Sigmoid colon (tissue), 7 donors: Measurements from ENCODE around the gene SNAI3. TPM values are rescaled to one million over a fixed set of nuclear protein-coding genes. Genes with fewer than 3 reads are reported as not detected.

Experiments used
- DNase-seq: peaks from one replicate; pipeline ENCODE4 v3.0.0-alpha.2; 2019
- H3K27ac ChIP-seq, 4 donors: fragments of 200-600 bp; sonication (generic); one replicate each; pipeline ENCODE4 v1.5.1; 2016 to 2019; ENCODE audit warnings: mild to moderate bottlenecking in 1 of 4
- H3K27me3 ChIP-seq, 3 donors: fragments of 200-600 bp; sonication (generic); one replicate each; pipeline ENCODE4 v1.5.1; 2019; ENCODE audit warnings: mild to moderate bottlenecking in 1 of 3
- H3K36me3 ChIP-seq, 4 donors: fragments of 200-600 bp; sonication (generic); one replicate each; pipeline ENCODE4 v1.5.1; 2016 to 2019
- H3K4me1 ChIP-seq, 4 donors: fragments of 200-600 bp; sonication (generic); one replicate each; pipeline ENCODE4 v1.5.1; 2017 to 2019
- H3K4me3 ChIP-seq, 4 donors: fragments of 200-600 bp; sonication (generic); one replicate each; pipeline ENCODE4 v1.5.1; 2017 to 2019; ENCODE audit warnings: mild to moderate bottlenecking in 2 of 4, moderate library complexity in 1 of 4
- H3K9me3 ChIP-seq, 4 donors: fragments of 200-600 bp in 3 of 4; sonication (generic) in 3 of 4; one replicate each; pipeline versions ENCODE4 v1.5.1 to v1.6.1; 2013 to 2019
- EP300 ChIP-seq, 4 donors: sonication (generic); formaldehyde crosslinking; IDR thresholded peaks; one replicate each; pipeline ENCODE4 v1.6.1; 2017; ENCODE audit warnings: antibody characterized with exemption in 4 of 4
- POLR2A ChIP-seq, 2 donors: fragments of 450-650 bp; IDR thresholded peaks; one replicate each; pipeline ENCODE4 v1.6.1; 2016; ENCODE audit warnings: antibody characterized with exemption in 2 of 2, mild to moderate bottlenecking in 2 of 2, moderate library complexity in 2 of 2
- POLR2AphosphoS5 ChIP-seq, 4 donors: sonication (generic); formaldehyde crosslinking; IDR thresholded peaks; one replicate each; pipeline ENCODE4 v1.6.1; 2017; ENCODE audit warnings: antibody characterized with exemption in 4 of 4
- WGBS, 2 donors: extraction: QIAGEN DNeasy Blood & Tissue Kit; methylation state at CpG; one replicate each; pipeline ENCODE4 v1.1.7; 2013; 5-methylcytosine and 5-hydroxymethylcytosine counted together
- intact Hi-C: fragments of 100-400 bp; cut with DNase I; formaldehyde crosslinking; loops from one replicate; pipeline ENCODE4 v1.15.1; 2023
- polyA plus RNA-seq, 3 donors: library from polyadenylated mRNA; stranded (reverse); fragments of 200-250 nt; gene quantifications; one replicate each; pipeline ENCODE4 v1.2.3, GENCODE V29; 2013
- total RNA-seq, 4 donors: library from RNA; depleted of rRNA; stranded (reverse); fragments of >200 nt; gene quantifications; one replicate each; pipeline ENCODE4 v1.1.0, GENCODE V29; 2016
- TF ChIP-seq, protein P1 (sequence below), 4 experiments: fragments of 450-650 bp in 3 of 4; fragments of 200-600 bp in 1 of 4; IDR thresholded peaks; one replicate each; pipeline ENCODE4 v1.5.1; 2016 to 2019; ENCODE audit warnings: antibody characterized with exemption in 4 of 4, mild to moderate bottlenecking in 3 of 4, moderate library complexity in 2 of 4
- donor health status: healthy with polysubstance abuse.
- donor health status: Bipolar disorder and iron deficiency.
- donor health status: healthy.

SNAI3 gene
- total and polyA plus RNA-seq, 7 donors = 0.46 to 3.0 (median 0.71) TPM; not detected in 2

- peak within 1 kb of the TSS; percentile 63 to 99 (median 78) for H3K4me3 ChIP-seq
- intact Hi-C loops = no loop called here
- no peaks in the 10 kb centered on the region for H3K9me3 ChIP-seq
- WGBS, 2 donors = 0 to 1% methylated on average over 86 of the region's 86 CpGs
- H3K27me3 ChIP-seq = no peaks in the 10 kb centered on the region
- peak; percentile 95 for DNase-seq
- H3K36me3 ChIP-seq = peaks cover 0 to 5% (median 0%) of the 10 kb centered on the region in 4 donors
- TF ChIP-seq POLR2A (IDR thresholded peaks at IDR 0.05) (no peak), POLR2AphosphoS5 (IDR thresholded peaks at IDR 0.05) (peak; percentile 48 to 82 (median 76))
- H3K27ac ChIP-seq = peak within 1 kb of the TSS; percentile 78 to 95 (median 86)
- H3K4me1 ChIP-seq = peaks cover 0 to 51% (median 34%) of the 10 kb centered on the region in 4 donors
Measured at GRCh38 chr16:88706229-88706964, 20.1 kb upstream of the SNAI3 start, which contains the start of the genes CTU2 and RNF166. CTU2 (plus strand) TSS chr16:88706503; CDS start chr16:88706531, 28 bp downstream. RNF166 (minus strand) TSS chr16:88706408; CDS start chr16:88706325, 83 bp downstream.

DNA sequence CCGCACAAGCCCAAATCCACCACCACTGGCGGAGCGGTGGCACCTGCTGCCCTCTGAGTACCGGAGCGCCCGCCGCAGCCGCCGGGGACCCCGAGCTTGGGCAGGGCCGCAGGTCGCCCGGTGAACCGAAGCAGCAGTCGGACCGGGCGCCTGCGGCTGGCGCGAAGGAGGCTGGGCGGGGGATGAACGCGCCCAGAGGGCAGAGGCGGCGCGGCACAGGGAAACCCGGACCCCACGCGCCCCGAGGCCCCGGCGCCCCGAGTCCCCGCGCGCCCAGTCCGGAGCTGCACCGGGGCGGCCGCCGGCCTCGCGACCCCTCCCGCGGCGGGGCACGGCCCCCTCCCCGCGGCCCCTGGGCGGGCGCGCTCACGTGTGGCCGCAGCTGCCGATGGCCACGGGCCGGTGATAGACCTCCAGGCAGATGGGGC is 19.5 kb upstream of the SNAI3 start:
- peak overlapping the region; percentile 78 to 95 (median 86) for H3K27ac ChIP-seq
- peak overlapping the region; percentile 63 to 99 (median 78) for H3K4me3 ChIP-seq
- intact Hi-C loops = no loop called here
- no peak for DNase-seq
- H3K36me3 ChIP-seq = peaks cover 0 to 6% (median 0%) of the 10 kb centered on the region in 4 donors
- no peaks in the 10 kb centered on the region for H3K9me3 ChIP-seq
- TF ChIP-seq EP300 (IDR thresholded peaks at IDR 0.05) = no peak
- TF ChIP-seq, protein P1, sequence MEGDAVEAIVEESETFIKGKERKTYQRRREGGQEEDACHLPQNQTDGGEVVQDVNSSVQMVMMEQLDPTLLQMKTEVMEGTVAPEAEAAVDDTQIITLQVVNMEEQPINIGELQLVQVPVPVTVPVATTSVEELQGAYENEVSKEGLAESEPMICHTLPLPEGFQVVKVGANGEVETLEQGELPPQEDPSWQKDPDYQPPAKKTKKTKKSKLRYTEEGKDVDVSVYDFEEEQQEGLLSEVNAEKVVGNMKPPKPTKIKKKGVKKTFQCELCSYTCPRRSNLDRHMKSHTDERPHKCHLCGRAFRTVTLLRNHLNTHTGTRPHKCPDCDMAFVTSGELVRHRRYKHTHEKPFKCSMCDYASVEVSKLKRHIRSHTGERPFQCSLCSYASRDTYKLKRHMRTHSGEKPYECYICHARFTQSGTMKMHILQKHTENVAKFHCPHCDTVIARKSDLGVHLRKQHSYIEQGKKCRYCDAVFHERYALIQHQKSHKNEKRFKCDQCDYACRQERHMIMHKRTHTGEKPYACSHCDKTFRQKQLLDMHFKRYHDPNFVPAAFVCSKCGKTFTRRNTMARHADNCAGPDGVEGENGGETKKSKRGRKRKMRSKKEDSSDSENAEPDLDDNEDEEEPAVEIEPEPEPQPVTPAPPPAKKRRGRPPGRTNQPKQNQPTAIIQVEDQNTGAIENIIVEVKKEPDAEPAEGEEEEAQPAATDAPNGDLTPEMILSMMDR (IDR thresholded peaks at IDR 0.05) = no peak
- no peak for TF ChIP-seq POLR2A (IDR thresholded peaks at IDR 0.05)
- no peak for TF ChIP-seq POLR2AphosphoS5 (IDR thresholded peaks at IDR 0.05)
- H3K27me3 ChIP-seq = no peaks in the 10 kb centered on the region
- 1% methylated on average over 57 of the region's 57 CpGs for WGBS, 2 donors
- peaks cover 0 to 54% (median 36%) of the 10 kb centered on the region in 4 donors for H3K4me1 ChIP-seq

GRCh38 chr16:88705076-88705684 is 18.9 kb upstream of the SNAI3 start:
- Histone ChIP-seq H3K36me3 (peaks cover 0 to 12% (median 2%) of the 10 kb centered on the region in 4 donors), H3K9me3 (no peaks in the 10 kb centered on the region), H3K27me3 (no peaks in the 10 kb centered on the region), H3K4me3 (peak overlapping the region; percentile 63 to 99 (median 78)), H3K4me1 (peaks cover 0 to 60% (median 36%) of the 10 kb centered on the region in 4 donors), H3K27ac (peak overlapping the region; percentile 78 to 95 (median 86))
- intact Hi-C loops = no loop called here
- WGBS, 2 donors = 20 to 26% methylated on average over 9 of the region's 9 CpGs
- DNase-seq = no peak
- TF ChIP-seq POLR2A (IDR thresholded peaks at IDR 0.05) (no peak), EP300 (IDR thresholded peaks at IDR 0.05) (no peak), POLR2AphosphoS5 (IDR thresholded peaks at IDR 0.05) (no peak)
- TF ChIP-seq, protein P1 (IDR thresholded peaks at IDR 0.05) = no peak

GRCh38 chr16:88703486-88704309 is 17.4 kb upstream of the SNAI3 start:
- Histone ChIP-seq H3K36me3 (peaks cover 0 to 27% (median 13%) of the 10 kb centered on the region in 4 donors), H3K9me3 (no peaks in the 10 kb centered on the region), H3K27me3 (no peaks in the 10 kb centered on the region), H3K4me3 (peak overlapping the region in 1 of 4 donors; percentile 19), H3K27ac (peak overlapping the region; percentile 37 to 82 (median 51)), H3K4me1 (peaks cover 0 to 60% (median 36%) of the 10 kb centered on the region in 4 donors)
- intact Hi-C loops = no loop called here
- no peak for TF ChIP-seq POLR2A (IDR thresholded peaks at IDR 0.05)
- TF ChIP-seq EP300 (IDR thresholded peaks at IDR 0.05) = no peak
- TF ChIP-seq, protein P1 (IDR thresholded peaks at IDR 0.05) = no peak
- TF ChIP-seq POLR2AphosphoS5 (IDR thresholded peaks at IDR 0.05) = no peak
- 44 to 78% methylated on average over 26 of the region's 26 CpGs for WGBS, 2 donors
- no peak for DNase-seq
